ENCODE measurements around the gene MRTFB.

GRCh38 chr16:14087181-14087580, 16.1 kb downstream of the MRTFB start:
- TF ChIP-seq, protein P1, sequence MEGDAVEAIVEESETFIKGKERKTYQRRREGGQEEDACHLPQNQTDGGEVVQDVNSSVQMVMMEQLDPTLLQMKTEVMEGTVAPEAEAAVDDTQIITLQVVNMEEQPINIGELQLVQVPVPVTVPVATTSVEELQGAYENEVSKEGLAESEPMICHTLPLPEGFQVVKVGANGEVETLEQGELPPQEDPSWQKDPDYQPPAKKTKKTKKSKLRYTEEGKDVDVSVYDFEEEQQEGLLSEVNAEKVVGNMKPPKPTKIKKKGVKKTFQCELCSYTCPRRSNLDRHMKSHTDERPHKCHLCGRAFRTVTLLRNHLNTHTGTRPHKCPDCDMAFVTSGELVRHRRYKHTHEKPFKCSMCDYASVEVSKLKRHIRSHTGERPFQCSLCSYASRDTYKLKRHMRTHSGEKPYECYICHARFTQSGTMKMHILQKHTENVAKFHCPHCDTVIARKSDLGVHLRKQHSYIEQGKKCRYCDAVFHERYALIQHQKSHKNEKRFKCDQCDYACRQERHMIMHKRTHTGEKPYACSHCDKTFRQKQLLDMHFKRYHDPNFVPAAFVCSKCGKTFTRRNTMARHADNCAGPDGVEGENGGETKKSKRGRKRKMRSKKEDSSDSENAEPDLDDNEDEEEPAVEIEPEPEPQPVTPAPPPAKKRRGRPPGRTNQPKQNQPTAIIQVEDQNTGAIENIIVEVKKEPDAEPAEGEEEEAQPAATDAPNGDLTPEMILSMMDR (IDR thresholded peaks at IDR 0.05), result no peak
- no peak for TF ChIP-seq POLR2A (IDR thresholded peaks at IDR 0.05)
